Inflammatory macrophage treated with lipopolysaccharide for 4 hours (primary cell): ENCODE measurements around the gene PRLR.
"Not testable (repeated sequence)": the region's sequence is repeated elsewhere in the genome, so short reads cannot be mapped to it uniquely, and the experiment has no call there.

Experiments
- DNase-seq: peaks from one replicate; pipeline ENCODE4 v3.0.0-alpha.2; 2020

The PRLR gene

DNA sequence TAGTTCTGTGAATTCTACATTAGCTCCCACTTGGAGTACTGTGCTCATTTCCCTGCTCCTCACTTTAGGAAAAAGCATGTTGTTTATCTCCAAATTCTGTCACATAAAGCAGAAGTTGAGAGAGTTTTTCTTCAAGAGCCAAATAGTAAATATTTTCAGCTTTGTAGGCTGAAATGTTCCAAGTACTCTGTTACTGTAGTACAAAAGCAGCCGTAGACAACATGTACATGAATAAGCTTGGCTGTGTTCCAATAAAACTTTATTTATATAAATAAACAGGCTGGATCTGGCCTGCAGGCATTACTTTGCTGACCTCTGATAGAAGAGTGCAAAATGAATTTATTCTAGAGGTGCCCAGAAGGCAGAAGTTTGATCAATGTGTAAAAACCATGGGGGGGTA, 109.6 kb downstream of the PRLR start:
- no peak for DNase-seq

DNA sequence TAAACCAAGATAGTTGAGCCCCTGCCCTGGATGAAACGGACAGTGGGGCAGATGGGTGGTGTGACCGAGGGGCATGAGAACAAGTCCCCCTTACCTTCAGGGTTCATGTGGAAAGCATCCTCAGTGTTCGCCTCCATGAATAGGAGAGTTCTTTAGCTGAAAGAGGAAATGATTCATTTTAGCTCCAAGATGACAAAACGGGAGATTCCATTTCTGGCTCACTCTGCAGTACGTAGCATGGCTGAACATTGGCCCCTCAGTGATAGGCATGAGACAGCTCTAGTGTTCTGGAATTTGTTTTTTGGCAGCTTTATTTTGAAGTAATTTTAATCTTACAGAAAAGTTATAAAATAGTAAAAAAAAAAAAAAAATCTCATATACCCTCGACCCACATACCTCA, 112.3 kb downstream of the PRLR start:
- peak; percentile 68 for DNase-seq

DNA sequence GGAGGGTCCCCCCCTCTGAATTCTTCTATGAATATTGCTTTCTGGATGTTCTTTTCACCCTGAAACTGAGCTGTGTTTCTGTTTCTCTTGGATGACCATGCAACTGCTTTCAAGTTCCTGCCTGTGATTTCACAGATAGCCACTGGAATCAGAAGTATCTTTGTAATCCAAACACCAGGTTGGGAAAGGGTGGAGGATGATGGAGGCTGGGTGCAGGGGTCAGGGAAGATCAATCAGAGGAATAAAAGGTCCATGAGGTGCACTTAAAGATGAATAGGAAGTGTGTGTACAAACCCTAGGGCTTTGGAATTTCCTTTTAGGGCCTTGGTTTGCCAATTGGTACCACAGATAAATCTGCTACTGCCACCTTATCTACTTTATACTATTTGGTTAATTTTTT, 114.4 kb downstream of the PRLR start:
- no peak for DNase-seq

DNA sequence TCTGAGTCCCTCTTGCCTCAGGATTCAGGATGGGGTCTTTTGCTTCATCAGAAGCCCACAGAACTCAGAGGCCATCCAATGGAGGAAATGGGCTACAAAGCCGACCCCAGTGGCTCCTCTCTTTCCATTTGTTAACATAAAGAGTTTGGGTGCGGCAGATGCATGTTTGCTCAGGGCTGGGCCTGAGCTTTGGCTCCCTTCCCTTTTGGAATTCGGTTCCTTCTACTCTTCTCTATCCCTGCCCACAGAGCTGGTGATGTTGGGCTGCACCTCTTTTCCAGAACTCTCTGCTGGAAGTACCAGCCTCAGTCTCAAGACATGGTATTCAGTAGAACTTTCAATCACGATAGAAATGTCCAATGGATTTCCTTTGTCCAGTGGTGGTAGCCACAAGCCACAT, 115.6 kb downstream of the PRLR start:
- no peak for DNase-seq

DNA sequence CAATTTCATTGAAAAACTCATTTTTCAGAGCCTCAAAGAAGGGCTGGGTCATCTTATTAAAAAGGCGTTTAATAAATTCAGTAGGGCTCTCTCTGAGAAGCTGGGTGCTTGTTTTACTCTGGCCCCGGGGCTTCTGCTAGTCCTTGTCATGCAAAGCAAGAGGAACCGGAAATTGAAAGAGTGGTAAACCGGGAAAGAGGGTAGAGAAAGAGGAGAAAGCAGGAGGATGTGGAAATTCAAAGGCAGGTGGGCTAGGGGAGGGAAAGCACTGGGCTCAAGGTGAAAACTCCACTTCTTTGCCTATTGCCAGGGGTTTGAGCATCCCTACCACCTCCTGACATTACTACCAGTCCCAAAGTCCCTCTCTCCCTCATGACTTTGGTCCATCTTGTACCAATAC, 118.0 kb downstream of the PRLR start:
- DNase-seq = no peak

DNA sequence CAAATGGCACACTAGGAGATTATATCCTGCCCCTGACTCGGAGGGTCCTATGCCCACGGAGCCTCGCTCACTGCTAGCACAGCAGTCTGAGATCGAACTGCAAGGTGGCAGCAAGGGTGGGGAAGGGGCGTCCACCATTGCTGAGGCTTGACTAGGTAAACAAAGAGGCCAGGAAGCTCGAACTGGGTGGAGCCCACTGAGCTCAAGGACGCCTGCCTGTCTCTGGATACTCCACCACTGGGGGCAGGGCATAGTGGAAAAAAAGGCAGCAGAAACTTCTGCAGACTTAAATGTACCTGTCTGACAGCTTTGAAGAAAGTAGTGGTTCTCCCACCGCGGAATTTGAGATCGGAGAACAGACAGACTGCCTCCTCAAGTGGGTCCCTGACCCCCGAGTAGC, 125.7 kb downstream of the PRLR start:
- DNase-seq = not testable (repeated sequence)

DNA sequence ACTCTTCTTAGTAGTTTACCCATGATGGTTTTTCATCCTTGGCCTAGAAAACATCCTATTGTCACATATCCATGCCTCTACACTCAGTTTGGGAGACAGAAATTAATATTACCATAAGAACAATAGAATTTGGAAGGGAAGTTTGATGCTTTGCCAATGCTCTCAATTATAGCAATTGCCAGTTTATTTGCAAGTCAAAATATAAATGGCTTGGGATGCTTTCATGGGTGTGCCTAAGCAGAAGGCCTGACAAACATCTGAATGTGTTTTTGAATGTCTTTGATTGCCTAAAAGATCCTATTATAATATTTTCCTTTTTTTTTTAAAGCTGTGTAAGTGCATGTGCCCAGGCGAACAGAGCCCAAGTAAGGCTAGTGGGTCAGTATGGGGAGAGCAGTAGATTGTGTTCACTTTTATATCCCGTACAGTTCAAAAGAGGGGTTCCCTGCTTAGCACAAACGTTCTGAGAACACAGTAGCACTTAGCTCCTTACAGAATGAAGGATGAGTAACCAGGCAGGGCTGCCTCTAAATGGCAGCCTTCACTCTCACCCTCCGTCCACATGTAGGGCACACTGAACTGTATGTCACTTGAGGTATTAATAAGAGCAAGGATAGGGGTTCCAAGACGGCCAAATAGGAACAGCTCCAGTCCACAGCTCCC, 126.5 kb downstream of the PRLR start:
- no peak for DNase-seq

DNA sequence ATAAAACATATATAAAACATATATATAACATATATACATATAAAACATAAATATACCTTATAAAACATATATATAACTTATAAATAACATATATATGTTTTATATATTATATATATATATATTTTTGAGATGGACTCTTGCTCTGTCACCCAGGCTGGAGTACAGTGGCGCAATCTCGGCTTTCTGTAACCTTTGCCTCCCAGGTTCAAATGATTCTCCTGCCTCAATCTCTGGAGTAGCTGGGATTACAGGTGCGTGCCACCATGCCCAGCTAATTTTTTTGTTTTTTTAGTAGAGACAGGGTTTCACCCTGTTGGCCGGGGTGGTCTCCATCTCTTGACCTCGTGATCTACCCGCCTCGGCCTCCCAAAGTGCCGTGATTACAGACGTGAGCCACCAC, 128.6 kb downstream of the PRLR start:
- not testable (repeated sequence) for DNase-seq

DNA sequence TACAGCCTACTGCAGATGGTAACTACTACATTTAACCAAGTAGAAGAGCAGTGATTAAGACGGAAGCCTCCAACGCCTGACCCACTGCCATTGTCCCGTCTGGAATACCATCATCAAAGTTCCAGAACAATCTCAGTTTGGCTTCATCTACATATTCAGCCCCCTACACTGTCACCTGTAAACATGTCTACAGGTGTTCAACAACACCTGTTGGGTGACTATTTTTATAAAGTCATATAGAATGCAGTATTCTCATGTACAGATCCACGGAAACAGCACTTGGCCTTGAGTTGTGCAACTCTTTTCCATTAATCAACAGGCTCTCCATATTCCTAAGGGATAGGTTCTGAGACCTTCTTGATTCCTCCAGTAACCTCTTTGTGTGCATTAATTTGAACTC, 129.3 kb downstream of the PRLR start:
- DNase-seq = no peak

DNA sequence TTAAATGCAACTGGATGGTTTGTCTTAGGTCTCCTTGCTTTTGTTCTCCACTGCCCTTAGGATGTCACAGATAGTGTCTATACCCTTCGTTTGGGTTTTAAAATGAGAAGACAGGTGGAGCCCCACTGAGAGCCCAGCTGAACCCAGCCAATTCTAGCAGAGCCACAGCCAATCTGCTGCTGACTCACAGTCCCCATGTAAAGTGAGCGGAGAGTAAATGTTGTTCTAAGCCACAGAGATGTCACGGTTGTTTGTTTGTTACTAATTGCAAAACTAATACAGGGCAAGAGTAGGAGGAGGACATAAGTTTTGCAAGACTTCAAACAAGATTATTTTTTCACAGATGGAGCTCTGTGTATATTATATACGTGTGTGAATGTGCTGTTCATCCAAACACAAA, 132.1 kb downstream of the PRLR start:
- DNase-seq = no peak

DNA sequence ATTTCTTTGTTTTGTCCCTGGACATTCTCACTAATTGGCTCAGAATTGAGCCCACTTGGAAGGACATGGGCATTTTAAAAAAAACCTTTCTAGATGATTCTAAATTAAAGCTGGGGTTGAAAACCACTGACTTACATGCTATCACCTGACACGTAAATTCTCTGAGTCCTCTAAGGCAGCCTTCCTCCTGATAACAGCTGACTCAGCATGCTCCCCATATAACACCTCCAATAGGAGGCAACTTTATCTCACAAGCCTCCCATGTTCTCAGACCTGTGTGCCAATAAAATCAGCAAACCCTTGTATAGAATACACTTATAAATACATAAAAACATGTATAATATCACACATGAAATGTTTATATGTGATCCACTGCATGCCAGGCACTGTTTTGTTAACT, 133.4 kb downstream of the PRLR start:
- DNase-seq = no peak

DNA sequence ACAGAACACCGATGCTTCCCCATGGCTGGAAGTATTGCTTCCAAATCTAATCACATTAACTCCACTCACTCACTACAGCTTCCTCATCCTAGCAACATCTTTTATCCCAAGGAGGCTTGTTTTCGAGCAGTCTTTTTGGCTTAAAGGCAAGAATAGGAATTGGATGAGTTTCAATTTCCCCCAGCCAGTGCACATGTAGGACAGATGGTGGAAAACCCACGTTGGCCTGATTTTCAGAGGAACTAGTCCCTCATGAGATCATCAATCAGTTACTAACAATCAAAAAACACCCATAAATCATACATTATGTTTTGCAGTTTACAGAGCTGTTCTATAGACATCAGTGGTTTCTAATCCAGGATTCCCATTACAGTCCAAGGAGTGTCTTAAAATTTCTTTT, 134.1 kb downstream of the PRLR start:
- DNase-seq = peak; percentile 60

DNA sequence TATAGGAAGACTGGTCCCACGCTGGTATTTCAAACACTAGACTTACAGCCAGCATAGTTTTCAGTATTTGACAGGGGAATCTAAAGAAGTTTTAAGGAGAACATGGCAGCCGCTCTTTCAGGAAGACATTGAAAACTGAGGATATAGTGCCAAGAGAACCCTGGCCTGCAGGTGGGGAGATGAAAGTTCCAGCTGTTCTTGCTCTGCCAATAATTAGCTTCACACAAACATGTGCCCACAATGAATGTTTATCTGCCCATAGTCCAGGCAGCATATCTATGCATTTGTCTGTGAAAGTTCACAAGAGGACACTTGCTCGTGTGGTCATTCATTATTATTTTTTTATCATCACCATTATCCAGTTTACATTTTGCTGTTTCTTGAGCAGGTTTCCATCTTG, 134.9 kb downstream of the PRLR start:
- no peak for DNase-seq

DNA sequence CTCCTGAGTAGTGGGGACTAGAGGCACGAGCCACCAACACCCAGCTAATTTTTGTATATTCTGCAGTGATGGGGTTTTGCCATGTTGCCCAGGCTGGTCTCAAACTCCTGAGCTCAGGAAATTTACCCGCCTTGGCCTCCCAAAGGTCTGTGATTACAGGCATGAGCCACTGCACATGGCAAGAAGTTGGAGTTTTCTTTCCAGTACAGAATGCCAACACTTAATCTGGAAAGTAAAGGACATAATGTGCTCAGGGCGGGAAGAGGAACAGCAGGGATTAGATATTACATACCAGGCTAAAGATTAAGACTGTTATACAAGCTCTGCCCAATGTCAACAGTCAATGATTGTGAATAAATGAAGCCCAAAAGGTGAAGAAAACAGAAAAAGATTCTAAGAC, 135.3 kb downstream of the PRLR start:
- DNase-seq = no peak

DNA sequence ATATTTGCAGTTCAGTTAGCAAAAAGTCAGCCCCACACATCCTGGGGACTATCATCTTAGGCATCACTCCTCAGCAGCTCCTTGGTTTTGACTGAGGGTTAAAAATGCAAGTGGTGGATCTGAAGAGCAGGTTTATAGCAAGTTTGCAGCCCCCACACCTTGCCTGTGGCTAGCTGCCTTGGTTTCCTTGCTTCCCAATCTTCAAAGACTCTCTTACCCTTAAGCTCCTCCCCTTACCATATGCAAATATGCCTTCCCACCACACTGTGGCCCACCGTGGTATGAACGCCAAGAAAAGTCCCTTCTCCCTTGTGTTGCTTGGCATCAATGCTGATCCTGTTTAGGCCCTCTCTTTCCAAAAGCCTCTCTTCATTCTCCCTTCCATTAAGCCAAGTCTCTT, 137.6 kb downstream of the PRLR start:
- no peak for DNase-seq

DNA sequence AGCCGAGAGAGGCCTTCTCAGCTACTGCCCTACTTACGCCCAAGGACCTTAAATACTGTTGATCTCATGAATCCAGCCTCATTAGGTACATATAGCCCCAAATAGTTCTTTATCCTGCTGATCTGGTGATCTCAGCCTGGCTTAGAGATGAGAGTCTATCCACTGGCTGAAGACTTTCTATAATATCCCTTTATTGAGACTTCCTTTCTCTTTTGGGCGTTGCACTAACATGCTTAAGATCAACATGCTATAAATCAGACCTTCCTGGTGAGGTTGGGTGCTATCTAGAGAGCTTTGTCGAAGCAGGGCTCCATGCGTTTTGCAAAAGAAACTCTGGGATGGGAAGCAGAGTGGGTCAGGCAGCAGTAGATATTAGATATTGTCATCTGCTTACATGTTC, 138.6 kb downstream of the PRLR start:
- DNase-seq = no peak

DNA sequence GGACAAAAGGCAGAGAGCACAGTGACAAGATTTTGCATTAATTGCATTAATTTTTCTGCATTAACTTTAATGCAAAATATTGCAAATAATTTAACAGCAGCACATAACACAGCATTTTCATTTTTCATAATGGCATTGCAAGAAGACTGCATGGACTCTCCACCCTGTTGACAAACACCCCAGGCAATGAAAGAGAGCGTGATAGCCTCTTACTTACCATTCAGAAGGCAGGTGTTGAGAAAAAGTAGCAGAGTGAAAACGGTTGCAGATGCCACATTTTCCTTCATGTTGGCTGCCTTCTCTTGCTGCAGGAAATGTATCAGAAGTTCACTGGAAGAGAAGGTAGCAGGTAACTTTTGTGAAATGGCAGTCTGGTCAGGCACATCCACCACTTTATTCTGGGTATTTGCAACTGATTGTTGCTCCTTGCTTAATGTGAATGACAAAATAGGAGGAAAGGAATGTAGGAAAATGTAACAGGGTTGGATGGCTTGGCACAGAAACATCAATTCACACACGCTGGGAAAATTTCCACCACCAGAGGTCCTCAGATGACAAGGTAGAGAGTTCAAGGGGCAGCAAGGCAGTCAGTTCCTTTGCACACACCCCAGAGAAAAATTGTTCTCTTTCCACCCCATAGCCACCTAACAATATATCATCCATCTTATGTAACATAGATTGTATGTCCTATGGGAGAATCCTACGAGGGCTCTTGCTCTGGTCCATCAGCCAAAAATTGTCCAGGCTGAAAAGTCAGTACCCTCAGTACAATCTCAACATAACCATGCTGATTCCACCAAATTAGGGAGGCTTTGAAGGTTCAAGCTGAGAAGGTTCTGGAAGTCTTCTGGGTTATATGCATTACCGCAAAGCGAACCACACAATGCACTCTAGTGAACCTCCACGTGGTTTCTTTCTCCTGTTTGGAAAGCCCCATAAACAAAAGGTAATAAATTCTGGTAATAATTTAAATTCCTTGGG, 140.7 kb downstream of the PRLR start:
- peak; percentile 61 for DNase-seq

DNA sequence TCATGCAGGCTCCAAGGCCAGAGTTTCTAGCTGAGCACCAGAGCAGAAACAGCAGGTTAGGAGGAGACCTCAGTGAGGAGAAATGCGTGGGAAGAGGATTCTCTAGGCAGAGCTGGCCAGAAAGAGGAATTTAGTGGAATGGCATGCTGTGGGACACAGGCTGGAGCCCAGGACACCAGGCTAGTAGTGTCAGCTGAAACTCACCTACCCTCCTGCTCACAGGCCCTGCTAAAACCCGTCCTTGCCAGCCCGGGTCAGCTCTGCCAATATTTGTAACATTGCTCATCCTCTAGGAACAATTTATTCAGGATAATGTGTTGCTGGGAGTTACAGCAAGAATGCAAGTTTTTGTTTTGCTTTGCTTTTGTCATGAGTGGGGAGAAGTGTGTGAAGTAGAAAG, 142.3 kb downstream of the PRLR start:
- no peak for DNase-seq

DNA sequence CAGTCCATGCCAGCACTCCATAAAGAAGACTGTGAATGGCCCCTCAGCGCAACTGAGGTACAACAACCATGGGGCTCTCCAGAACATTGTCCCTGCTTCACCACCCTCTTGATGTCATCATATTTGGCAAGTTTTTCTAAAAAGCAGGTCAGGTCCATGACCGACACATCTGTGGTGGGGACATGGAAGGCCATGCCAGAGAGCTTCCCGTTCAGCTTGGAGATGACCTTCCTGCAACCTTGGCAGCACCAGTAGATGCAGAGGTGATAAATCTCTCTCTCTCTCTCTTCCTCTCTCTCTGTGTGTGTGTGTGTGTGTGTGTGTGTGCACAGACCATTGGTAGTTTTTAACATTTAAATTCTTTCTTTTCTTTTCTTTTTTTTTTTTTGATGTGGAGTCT, 147.1 kb downstream of the PRLR start:
- DNase-seq = no peak

DNA sequence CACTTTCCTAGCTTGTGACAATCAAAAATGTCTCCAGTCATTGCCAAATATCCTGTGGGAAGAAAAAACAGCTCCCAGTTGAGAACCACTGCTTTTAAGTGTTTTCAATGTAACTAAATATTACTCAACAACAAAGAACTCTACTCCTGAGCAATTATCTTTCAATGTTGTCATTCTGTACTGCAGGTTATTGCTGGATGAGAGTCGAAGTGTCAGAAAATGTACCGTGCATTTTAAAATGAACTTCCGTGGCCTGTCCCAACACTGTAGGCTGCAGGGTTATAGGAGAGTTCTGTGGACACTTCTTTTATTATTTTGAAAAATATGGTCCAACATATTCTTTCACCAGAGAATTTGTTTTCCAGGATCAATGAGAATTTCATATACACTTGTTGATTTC, 147.8 kb downstream of the PRLR start:
- no peak for DNase-seq

DNA sequence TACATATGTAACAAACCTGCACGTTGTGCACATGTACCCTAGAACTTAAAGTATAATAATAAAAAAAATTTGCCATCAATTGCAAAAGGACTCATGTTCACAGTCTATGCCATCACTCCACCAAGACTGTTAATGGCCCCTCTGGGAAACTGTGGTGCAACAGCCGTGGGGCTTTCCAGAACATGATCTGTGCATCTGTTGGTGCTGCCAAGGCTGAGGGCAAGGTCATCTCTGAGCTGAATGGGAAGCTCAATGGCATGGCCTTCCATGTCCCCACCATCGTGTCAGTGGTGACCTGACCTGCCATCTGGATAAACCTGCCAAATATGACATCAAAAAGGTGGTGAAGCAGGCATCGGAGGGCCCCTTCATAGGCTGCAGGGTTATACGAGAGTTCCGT, 149.2 kb downstream of the PRLR start:
- no peak for DNase-seq

DNA sequence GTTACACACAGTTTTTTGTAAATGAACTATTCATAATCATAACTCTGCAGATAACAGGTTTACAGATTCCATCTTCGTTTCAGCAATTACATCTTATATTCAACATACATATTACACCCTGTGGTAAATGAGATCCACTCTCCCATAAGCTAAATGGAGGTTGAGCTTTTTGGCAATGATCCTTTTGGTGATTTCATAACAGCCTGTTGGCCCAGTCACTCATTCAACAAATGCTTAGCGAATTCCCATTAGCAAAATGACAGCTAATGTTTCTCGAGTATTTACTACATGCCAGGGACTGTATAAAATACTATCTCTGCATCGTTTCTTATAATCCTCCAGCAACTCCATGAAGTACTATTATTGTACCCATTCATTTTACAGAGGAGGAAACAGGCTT, 157.1 kb downstream of the PRLR start:
- DNase-seq = no peak

DNA sequence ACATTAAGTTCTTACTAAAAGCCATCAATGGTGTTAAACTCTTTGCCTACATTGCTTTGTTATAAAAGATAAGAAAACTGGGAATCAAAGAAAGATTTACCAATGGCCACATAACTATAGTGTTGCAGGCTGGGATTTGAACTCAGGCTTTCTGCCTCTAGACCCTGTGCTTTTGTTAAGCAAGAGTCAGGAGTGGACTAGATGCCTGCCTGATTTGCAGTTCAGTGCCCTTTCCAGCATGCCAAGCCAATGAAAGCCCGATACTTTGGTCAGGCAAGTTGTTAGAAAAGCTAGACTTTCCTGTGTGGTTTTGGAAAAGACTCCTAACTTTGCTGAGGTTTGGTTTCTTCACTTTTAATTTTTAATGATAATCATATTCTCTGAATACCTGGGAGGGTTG, 161.1 kb downstream of the PRLR start:
- no peak for DNase-seq

DNA sequence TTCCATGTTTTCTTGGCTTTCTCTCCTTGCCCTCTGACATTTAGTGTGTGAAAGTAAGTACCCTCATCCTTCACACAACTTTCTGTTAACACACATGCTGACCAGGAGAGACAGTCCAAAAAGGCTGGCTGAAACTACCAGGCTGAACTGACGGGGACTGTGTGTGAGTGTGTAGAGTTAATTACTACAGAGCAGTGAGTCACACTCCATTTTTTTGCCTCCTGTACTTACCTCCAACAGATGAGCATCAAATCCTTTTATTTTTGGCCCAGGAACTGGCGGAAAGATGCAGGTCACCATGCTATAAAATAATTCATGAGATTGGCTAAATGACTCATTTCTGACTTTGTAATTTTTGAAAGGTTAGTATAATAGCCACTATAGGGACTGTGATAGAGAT, 162.3 kb downstream of the PRLR start:
- DNase-seq = no peak
